Epithelial cell of proximal tubule (primary cell): ENCODE measurements around the gene ZNF32. TPM values are rescaled to one million over a fixed set of nuclear protein-coding genes. Genes with fewer than 3 reads are reported as not detected.

Experiments used
- DNase-seq: peaks from one replicate; pipeline ENCODE4 v3.0.0-alpha.2; 2011; ENCODE audit warnings: low read depth
- H3K4me3 ChIP-seq: 2 replicates; pipeline ENCODE4 v1.5.1; 2011; ENCODE audit warnings: low read depth, mild to moderate bottlenecking, low read length
- CTCF ChIP-seq: conservative IDR thresholded peaks from 2 replicates; pipeline ENCODE4 v1.5.1; 2012; ENCODE audit warnings: low read depth, mild to moderate bottlenecking, low read length
- total RNA-seq: library from RNA; depleted of rRNA; stranded (reverse); fragments of >200 nt; gene quantifications from 2 replicates; pipeline ENCODE4 v1.2.3, GENCODE V29; 2015

The ZNF32 gene
- total RNA-seq, 1 donor from 2014 or later, result 32.1 TPM

DNA sequence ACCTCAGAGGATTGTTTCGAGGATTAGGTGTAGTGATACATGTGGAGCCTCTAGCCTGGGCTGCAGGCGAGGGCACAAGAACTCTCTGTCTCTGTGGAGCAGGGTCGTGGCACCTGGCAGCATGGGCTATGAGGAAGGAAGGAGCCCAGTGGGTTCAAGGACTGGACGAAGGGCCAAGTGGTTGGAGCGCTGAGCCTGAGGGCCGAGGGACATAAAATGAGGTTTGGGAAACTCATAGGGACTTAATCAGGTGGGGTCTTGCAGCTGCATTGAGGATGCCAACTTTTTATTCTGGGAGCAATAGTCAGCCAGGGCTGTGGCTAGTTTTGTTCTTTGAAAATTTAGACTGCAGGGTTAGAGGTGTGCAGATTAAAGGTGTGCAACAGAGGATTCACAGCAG lies 33.0 kb upstream of the ZNF32 start:
- no peak overlapping the region for H3K4me3 ChIP-seq

GRCh38 chr10:43681220-43681619 lies 32.5 kb upstream of the ZNF32 start:
- no peak for DNase-seq
- no peak for TF ChIP-seq CTCF
- no peak overlapping the region for H3K4me3 ChIP-seq

More for the DNA sequence above, 33.0 kb upstream of the ZNF32 start:
- no peak for DNase-seq
- TF ChIP-seq CTCF, result no peak

DNA sequence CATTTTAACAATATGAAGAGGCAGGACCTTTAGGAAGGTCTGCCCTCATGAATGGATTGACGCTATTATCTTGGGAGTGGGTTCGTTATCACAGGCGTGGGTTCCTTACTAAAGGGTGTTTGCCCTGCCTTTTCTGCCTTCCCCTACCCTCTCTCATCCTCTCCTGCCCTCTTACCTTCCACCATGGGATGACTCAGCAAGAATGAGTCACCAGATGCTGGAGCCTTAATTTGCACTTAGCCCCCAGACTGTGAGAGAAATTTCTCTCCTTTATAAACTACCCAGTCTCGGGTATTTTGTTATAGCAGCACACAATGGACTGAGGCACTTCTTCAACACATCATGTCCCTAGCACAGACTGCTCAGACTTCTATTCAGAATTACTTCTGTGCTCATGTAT lies 31.4 kb upstream of the ZNF32 start:
- TF ChIP-seq CTCF, result no peak
- DNase-seq, result no peak
- no peak overlapping the region for H3K4me3 ChIP-seq

DNA sequence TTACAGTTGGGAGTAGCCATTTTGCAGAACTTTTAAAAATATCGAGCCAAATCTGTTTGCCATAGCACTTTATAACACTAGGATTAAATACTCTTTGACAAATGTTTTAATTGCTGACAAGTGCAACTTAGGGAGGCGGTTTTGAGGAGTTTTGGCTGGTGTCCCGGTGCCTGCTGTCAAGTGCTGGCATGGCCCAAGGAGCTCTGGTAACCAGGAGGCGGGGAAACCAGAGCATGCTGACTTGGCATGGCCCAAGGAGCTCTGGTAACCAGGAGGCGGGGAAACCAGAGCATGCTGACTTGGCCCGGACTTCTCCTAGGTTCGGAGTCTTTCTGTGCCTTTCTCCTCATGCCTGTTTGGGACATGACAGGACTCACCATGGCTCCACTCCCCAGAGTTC lies 30.8 kb upstream of the ZNF32 start:
- no peak for TF ChIP-seq CTCF
- H3K4me3 ChIP-seq, result no peak overlapping the region
- no peak for DNase-seq

DNA sequence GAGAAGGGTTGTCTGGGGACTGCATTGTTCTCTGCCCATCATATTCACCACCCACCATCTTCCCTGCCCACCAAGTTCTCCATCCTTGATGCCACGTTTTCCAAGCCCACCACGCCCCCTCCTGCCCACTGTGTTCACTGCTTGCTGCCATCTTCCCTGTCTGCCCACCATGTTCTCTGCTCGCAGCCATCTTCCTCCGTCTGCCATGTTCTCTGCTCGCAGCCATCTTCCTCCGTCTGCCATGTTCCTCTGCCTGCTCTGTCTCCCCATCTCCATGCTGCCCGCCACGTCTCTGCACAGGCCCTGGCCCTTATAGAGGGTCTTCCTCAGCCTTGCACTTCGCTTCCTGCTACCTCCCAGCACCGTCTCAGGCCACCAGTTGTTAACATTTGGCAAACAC lies 30.0 kb upstream of the ZNF32 start:
- DNase-seq, result no peak
- no peak overlapping the region for H3K4me3 ChIP-seq
- TF ChIP-seq CTCF, result no peak

DNA sequence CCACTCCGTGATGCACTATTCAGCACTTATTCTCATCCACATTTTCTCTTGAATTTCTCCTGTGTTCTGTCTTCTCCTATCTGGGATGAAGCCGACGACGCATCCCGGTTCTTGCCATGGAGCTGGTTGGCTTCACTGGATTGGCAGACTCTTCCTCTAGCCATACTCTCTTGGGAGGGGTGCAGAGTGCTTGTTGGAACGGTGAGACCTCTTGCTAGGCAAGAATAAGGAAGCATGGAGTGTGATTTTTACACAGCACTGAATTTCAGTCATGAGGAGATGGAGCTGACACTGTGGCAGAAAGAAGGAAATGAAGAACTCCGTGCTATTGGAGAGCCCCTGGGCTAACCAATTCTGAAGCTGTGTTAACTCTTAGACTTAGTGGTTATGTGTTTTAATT lies 28.2 kb upstream of the ZNF32 start:
- TF ChIP-seq CTCF, result no peak
- H3K4me3 ChIP-seq, result no peak overlapping the region
- DNase-seq, result no peak

GRCh38 chr10:43676331-43676730 lies 27.6 kb upstream of the ZNF32 start:
- no peak for DNase-seq
- no peak for TF ChIP-seq CTCF
- no peak overlapping the region for H3K4me3 ChIP-seq
